SK-N-SH treated with all-trans-retinoic acid at 6 μM for 48 hours (cell line): Measurements from ENCODE around the gene PTPN12.
"Not testable (repeated sequence)": the region's sequence is repeated elsewhere in the genome, so short reads cannot be mapped to it uniquely, and the experiment has no call there.

Experiments
- ATAC-seq: fragments of 200-7000 bp; cut with Tn5 transposase; 3 replicates; pipeline ENCODE4 v1.9.1; 2020; ENCODE audit warnings: mild to moderate bottlenecking, moderate library complexity
- ARNTL ChIP-seq: fragments of 450-650 bp; formaldehyde crosslinking; IDR thresholded peaks from 2 replicates; pipeline ENCODE4 v1.5.0; 2020; ENCODE audit warnings: low read depth, mild to moderate bottlenecking, moderate library complexity, borderline replicate concordance
- BACH2 ChIP-seq: fragments of 250-450 bp; sonication (Bioruptor Pico); IDR thresholded peaks from 2 replicates; pipeline ENCODE4 v1.9.0; 2021; ENCODE audit warnings: mild to moderate bottlenecking, borderline replicate concordance
- CSDC2 ChIP-seq: fragments of 250-450 bp; sonication (Bioruptor Pico); IDR thresholded peaks from 2 replicates; pipeline ENCODE4 v1.5.0; 2020; ENCODE audit warnings: mild to moderate bottlenecking, moderate library complexity
- ESRRG ChIP-seq: fragments of 250-450 bp; sonication (Bioruptor Pico); IDR thresholded peaks from 2 replicates; pipeline ENCODE4 v1.6.1; 2021; ENCODE audit warnings: mild to moderate bottlenecking
- GLIS3 ChIP-seq: fragments of 250-450 bp; sonication (Bioruptor Pico); IDR thresholded peaks from 2 replicates; pipeline ENCODE4 v1.5.0; 2020; ENCODE audit warnings: mild to moderate bottlenecking, moderate library complexity
- ISL1 ChIP-seq: fragments of 250-450 bp; sonication (Bioruptor Pico); IDR thresholded peaks from 2 replicates; pipeline ENCODE4 v2.1.2; 2022; ENCODE audit warnings: mild to moderate bottlenecking, moderate library complexity
- OSR1 ChIP-seq: fragments of 250-450 bp; sonication (Bioruptor Pico); IDR thresholded peaks from 2 replicates; pipeline ENCODE4 v1.8.0; 2022; ENCODE audit warnings: moderate library complexity, mild to moderate bottlenecking, inconsistent platforms
- PPARA ChIP-seq: fragments of 250-450 bp; sonication (Bioruptor Pico); IDR thresholded peaks from 2 replicates; pipeline ENCODE4 v1.5.0; 2020; ENCODE audit warnings: mild to moderate bottlenecking, borderline replicate concordance
- RARB ChIP-seq: fragments of 250-450 bp; sonication (Bioruptor Pico); IDR thresholded peaks from 2 replicates; pipeline ENCODE4 v1.8.0; 2021; ENCODE audit warnings: mild to moderate bottlenecking, moderate library complexity
- SNAI2 ChIP-seq: fragments of 250-450 bp; sonication (Bioruptor Pico); IDR thresholded peaks from 2 replicates; pipeline ENCODE4 v1.5.0; 2020; ENCODE audit warnings: mild to moderate bottlenecking, moderate library complexity
- TCF4 ChIP-seq: fragments of 250-450 bp; sonication (Bioruptor Pico); IDR thresholded peaks from 2 replicates; pipeline ENCODE4 v1.8.0; 2021; ENCODE audit warnings: mild to moderate bottlenecking, moderate library complexity, borderline replicate concordance
- TOX ChIP-seq: fragments of 250-450 bp; sonication (Bioruptor Pico); IDR thresholded peaks from 2 replicates; pipeline ENCODE4 v1.8.0; 2021; ENCODE audit warnings: mild to moderate bottlenecking, moderate library complexity, borderline replicate concordance
- ZC3H10 ChIP-seq: fragments of 250-450 bp; sonication (Bioruptor Pico); IDR thresholded peaks from 2 replicates; pipeline ENCODE4 v1.5.1; 2021; ENCODE audit warnings: mild to moderate bottlenecking, moderate library complexity
- ZFP3 ChIP-seq: fragments of 250-450 bp; sonication (Bioruptor Pico); IDR thresholded peaks from 2 replicates; pipeline ENCODE4 v1.5.0; 2020; ENCODE audit warnings: mild to moderate bottlenecking, moderate library complexity
- ZNF565 ChIP-seq: fragments of 450-650 bp; formaldehyde crosslinking; conservative IDR thresholded peaks from 2 replicates; pipeline ENCODE4 v1.5.0; 2020; ENCODE audit warnings: low read depth, mild to moderate bottlenecking, moderate library complexity
- ZNF8 ChIP-seq: fragments of 450-650 bp; formaldehyde crosslinking; IDR thresholded peaks from 2 replicates; pipeline ENCODE4 v1.5.0; 2020; ENCODE audit warnings: mild to moderate bottlenecking, moderate library complexity
- TF ChIP-seq, protein P1 (sequence below): fragments of 250-450 bp; sonication (Bioruptor Pico); IDR thresholded peaks from 2 replicates; pipeline ENCODE4 v1.5.0; 2020; ENCODE audit warnings: mild to moderate bottlenecking, moderate library complexity
- TF ChIP-seq, protein P2 (sequence below): fragments of 250-450 bp; sonication (Bioruptor Pico); IDR thresholded peaks from 2 replicates; pipeline ENCODE4 v1.5.1; 2021; ENCODE audit warnings: mild to moderate bottlenecking, moderate library complexity
- TF ChIP-seq, protein P3 (sequence below): fragments of 250-450 bp; sonication (Bioruptor Pico); IDR thresholded peaks from 2 replicates; pipeline ENCODE4 v1.5.1; 2020; ENCODE audit warnings: low read depth, mild to moderate bottlenecking, moderate library complexity
- TF ChIP-seq, protein P4 (sequence below): fragments of 250-450 bp; sonication (Bioruptor Pico); IDR thresholded peaks from 2 replicates; pipeline ENCODE4 v1.8.0; 2020; ENCODE audit warnings: mild to moderate bottlenecking, moderate library complexity, borderline replicate concordance
- TF ChIP-seq, protein P5 (sequence below): fragments of 250-450 bp; sonication (Bioruptor Pico); IDR thresholded peaks from 2 replicates; pipeline ENCODE4 v1.8.0; 2021; ENCODE audit warnings: low read depth, mild to moderate bottlenecking, moderate library complexity, borderline replicate concordance

The PTPN12 gene

DNA sequence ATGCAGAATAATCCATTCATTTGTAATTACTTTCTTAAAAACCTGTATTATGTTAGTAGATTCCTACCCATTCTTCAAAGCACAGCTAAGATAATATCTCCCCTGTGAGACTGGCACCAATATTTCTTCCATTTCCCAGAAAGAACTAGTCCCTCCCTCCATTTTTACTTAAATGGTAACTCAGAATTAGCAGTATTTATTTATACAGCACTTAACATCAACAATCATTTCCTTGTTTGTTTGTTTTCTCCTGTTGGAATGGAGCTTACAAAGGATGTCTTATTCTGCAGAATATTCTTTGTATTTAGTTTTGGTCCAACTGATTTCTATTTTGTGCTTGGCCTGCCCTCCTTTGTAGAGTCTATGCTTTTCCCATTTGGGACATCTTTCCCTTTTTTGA lies 32.1 kb upstream of the PTPN12 start (continued):
- no peak for TF ChIP-seq RARB (CRISPR knock-in tag)
- TF ChIP-seq SNAI2 (CRISPR knock-in tag) = no peak

DNA sequence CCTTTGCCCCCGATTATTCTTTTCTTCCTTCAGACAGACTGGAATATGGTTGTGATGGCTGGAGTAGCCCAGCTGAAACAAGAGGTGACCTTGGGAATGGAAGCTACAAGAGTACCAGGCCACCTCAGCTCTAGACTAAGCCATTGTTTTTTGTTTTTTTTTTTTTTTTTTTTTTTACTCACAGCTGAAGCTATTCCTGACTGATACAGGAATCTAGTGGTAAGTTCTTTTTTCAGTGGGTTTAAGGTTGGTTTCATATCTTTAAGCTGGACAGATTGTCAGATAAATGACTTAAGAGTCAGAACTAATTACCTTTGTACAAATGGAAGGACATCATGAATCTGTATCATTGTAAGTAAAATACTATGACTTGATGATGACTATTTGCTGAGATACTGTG lies 30.2 kb upstream of the PTPN12 start:
- no peak for ATAC-seq
- TF ChIP-seq SNAI2 (CRISPR knock-in tag) (no peak), ZC3H10 (no peak), ISL1 (no peak), BACH2 (CRISPR knock-in tag) (no peak), PPARA (no peak), ARNTL (CRISPR knock-in tag) (no peak), CSDC2 (CRISPR knock-in tag) (no peak), ZFP3 (CRISPR knock-in tag) (no peak), OSR1 (no peak), ZNF8 (CRISPR knock-in tag) (no peak), TCF4 (CRISPR knock-in tag) (no peak), GLIS3 (CRISPR knock-in tag) (no peak), ZNF565 (CRISPR knock-in tag) (no peak), ESRRG (CRISPR knock-in tag) (no peak)
- TF ChIP-seq, protein P1, sequence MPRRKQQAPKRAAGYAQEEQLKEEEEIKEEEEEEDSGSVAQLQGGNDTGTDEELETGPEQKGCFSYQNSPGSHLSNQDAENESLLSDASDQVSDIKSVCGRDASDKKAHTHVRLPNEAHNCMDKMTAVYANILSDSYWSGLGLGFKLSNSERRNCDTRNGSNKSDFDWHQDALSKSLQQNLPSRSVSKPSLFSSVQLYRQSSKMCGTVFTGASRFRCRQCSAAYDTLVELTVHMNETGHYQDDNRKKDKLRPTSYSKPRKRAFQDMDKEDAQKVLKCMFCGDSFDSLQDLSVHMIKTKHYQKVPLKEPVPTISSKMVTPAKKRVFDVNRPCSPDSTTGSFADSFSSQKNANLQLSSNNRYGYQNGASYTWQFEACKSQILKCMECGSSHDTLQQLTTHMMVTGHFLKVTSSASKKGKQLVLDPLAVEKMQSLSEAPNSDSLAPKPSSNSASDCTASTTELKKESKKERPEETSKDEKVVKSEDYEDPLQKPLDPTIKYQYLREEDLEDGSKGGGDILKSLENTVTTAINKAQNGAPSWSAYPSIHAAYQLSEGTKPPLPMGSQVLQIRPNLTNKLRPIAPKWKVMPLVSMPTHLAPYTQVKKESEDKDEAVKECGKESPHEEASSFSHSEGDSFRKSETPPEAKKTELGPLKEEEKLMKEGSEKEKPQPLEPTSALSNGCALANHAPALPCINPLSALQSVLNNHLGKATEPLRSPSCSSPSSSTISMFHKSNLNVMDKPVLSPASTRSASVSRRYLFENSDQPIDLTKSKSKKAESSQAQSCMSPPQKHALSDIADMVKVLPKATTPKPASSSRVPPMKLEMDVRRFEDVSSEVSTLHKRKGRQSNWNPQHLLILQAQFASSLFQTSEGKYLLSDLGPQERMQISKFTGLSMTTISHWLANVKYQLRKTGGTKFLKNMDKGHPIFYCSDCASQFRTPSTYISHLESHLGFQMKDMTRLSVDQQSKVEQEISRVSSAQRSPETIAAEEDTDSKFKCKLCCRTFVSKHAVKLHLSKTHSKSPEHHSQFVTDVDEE = no peak
- TF ChIP-seq, protein P2, sequence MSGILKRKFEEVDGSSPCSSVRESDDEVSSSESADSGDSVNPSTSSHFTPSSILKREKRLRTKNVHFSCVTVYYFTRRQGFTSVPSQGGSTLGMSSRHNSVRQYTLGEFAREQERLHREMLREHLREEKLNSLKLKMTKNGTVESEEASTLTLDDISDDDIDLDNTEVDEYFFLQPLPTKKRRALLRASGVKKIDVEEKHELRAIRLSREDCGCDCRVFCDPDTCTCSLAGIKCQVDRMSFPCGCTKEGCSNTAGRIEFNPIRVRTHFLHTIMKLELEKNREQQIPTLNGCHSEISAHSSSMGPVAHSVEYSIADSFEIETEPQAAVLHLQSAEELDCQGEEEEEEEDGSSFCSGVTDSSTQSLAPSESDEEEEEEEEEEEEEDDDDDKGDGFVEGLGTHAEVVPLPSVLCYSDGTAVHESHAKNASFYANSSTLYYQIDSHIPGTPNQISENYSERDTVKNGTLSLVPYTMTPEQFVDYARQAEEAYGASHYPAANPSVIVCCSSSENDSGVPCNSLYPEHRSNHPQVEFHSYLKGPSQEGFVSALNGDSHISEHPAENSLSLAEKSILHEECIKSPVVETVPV = no peak
- TF ChIP-seq, protein P3, sequence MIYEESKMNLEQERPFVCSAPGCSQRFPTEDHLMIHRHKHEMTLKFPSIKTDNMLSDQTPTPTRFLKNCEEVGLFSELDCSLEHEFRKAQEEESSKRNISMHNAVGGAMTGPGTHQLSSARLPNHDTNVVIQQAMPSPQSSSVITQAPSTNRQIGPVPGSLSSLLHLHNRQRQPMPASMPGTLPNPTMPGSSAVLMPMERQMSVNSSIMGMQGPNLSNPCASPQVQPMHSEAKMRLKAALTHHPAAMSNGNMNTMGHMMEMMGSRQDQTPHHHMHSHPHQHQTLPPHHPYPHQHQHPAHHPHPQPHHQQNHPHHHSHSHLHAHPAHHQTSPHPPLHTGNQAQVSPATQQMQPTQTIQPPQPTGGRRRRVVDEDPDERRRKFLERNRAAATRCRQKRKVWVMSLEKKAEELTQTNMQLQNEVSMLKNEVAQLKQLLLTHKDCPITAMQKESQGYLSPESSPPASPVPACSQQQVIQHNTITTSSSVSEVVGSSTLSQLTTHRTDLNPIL (CRISPR knock-in tag) = no peak
- TF ChIP-seq, protein P4, sequence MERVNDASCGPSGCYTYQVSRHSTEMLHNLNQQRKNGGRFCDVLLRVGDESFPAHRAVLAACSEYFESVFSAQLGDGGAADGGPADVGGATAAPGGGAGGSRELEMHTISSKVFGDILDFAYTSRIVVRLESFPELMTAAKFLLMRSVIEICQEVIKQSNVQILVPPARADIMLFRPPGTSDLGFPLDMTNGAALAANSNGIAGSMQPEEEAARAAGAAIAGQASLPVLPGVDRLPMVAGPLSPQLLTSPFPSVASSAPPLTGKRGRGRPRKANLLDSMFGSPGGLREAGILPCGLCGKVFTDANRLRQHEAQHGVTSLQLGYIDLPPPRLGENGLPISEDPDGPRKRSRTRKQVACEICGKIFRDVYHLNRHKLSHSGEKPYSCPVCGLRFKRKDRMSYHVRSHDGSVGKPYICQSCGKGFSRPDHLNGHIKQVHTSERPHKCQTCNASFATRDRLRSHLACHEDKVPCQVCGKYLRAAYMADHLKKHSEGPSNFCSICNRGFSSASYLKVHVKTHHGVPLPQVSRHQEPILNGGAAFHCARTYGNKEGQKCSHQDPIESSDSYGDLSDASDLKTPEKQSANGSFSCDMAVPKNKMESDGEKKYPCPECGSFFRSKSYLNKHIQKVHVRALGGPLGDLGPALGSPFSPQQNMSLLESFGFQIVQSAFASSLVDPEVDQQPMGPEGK (CRISPR knock-in tag) = no peak

DNA sequence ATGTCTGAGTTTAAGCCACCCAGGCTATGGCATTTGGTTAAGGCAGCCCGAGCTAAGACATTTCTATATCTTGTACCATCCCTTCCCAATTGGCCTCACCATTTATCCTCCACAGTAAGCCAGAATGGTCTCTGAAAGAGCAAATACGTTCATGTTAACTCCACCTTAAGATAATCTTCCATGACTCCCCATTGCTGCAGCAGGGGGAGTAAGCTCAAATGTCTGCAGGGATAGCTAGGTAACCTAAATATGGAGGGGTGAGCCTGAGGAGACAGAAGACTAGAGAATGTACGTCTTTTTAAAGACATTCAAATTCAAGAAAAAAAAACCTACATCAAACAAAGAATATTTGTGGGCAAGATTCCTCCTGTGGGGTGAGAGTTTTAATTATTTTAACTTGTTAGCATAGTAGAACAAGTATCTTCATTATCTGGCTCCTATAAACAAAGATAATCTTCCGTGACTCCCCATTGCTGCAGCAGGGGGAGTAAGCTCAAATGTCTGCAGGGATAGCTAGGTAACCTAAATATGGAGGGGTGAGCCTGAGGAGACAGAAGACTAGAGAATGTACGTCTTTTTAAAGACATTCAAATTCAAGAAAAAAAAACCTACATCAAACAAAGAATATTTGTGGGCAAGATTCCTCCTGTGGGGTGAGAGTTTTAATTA lies 24.0 kb upstream of the PTPN12 start:
- not testable (repeated sequence) for ATAC-seq

DNA sequence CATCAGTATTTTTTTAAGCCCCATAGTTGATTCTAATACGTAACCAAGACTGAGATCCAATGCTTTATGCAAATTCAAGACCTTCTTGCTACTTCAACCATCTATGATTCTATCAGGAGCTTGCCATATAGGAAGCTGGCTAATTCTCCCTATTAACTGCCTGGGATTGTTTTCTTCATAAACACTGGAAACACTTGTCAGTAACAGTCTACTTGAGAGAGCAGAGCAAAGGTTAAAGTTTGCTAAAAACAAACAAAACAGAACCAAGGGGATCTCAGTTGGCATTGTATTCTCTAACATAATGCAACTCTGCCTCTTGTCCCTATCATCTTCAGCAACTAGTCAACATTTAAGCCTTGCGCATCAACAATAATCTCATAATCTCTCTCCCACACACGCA lies 21.0 kb upstream of the PTPN12 start:
- no peak for ATAC-seq
- TF ChIP-seq TOX (CRISPR knock-in tag) = no peak
- TF ChIP-seq ESRRG (CRISPR knock-in tag) = no peak
- no peak for TF ChIP-seq GLIS3 (CRISPR knock-in tag)
- no peak for TF ChIP-seq CSDC2 (CRISPR knock-in tag)
- TF ChIP-seq, protein P4 (CRISPR knock-in tag) = no peak
- TF ChIP-seq ZNF565 (CRISPR knock-in tag) = no peak
- TF ChIP-seq, protein P2 = no peak
- TF ChIP-seq TCF4 (CRISPR knock-in tag) = no peak
- no peak for TF ChIP-seq ZFP3 (CRISPR knock-in tag)
- no peak for TF ChIP-seq ISL1
- TF ChIP-seq, protein P5, sequence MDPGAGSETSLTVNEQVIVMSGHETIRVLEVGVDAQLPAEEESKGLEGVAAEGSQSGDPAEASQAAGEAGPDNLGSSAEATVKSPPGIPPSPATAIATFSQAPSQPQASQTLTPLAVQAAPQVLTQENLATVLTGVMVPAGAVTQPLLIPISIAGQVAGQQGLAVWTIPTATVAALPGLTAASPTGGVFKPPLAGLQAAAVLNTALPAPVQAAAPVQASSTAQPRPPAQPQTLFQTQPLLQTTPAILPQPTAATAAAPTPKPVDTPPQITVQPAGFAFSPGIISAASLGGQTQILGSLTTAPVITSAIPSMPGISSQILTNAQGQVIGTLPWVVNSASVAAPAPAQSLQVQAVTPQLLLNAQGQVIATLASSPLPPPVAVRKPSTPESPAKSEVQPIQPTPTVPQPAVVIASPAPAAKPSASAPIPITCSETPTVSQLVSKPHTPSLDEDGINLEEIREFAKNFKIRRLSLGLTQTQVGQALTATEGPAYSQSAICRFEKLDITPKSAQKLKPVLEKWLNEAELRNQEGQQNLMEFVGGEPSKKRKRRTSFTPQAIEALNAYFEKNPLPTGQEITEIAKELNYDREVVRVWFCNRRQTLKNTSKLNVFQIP = no peak
- TF ChIP-seq ZNF8 (CRISPR knock-in tag) = no peak
